Lower leg skin (tissue), 3 donors: ENCODE measurements around the gene STK16.
A peak's percentile ranks its signal among the peaks of the same experiment; 100 is the strongest.

Source experiments
- CTCF ChIP-seq, 3 donors: fragments of 450-650 bp; IDR thresholded peaks; one replicate each; pipeline ENCODE4 v1.5.1; 2016; ENCODE audit warnings: antibody characterized with exemption in 3 of 3, mild to moderate bottlenecking in 3 of 3, moderate library complexity in 2 of 3
- POLR2A ChIP-seq, 2 donors: fragments of 450-650 bp; IDR thresholded peaks; one replicate each; pipeline ENCODE4 v1.6.1; 2016 to 2017; ENCODE audit warnings: antibody characterized with exemption in 2 of 2, mild to moderate bottlenecking in 1 of 2, moderate library complexity in 1 of 2

GRCh38 chr2:219298759-219299371, 53.6 kb downstream of the STK16 start:
- TF ChIP-seq CTCF (IDR thresholded peaks at IDR 0.05) (peak in 1 of 3 donors; percentile 96), POLR2A (IDR thresholded peaks at IDR 0.05) (no peak)
